Activated CD4-positive, alpha-beta memory T cell treated with anti-CD3 and anti-CD28 coated beads, Interleukin-2, amount 10 ng/mL, durations not matched to agents 7 days and 5 days (primary cell): ENCODE measurements around the gene GNG2. TPM values are rescaled to one million over a fixed set of nuclear protein-coding genes. Genes with fewer than 3 reads are reported as not detected.

Experiments used
- CTCF ChIA-PET: fragments of 350-600 bp; sonication (Branson Sonifier 250); formaldehyde crosslinking; loops from one replicate; lab custom pipeline; 2021; ENCODE audit warnings: antibody characterized with exemption, inconsistent platforms; lab: Charles Lee
- POLR2A ChIA-PET: fragments of 350-600 bp; sonication (Branson Sonifier 250); formaldehyde crosslinking; loops from one replicate; lab custom pipeline; 2021; ENCODE audit warnings: antibody characterized with exemption; lab: Charles Lee
- DNase-seq: peaks from one replicate; pipeline ENCODE4 v3.0.0-alpha.2; 2020
- H3K27ac Mint-ChIP-seq: one replicate; pipeline ENCODE4 v1.8.0; 2021; ENCODE audit warnings: mild to moderate bottlenecking, mixed read lengths
- H3K27me3 Mint-ChIP-seq: one replicate; pipeline ENCODE4 v1.8.0; 2021; ENCODE audit warnings: mixed read lengths
- H3K36me3 Mint-ChIP-seq: one replicate; pipeline ENCODE4 v1.8.0; 2021; ENCODE audit warnings: low read depth, mixed read lengths
- H3K4me1 Mint-ChIP-seq: one replicate; pipeline ENCODE4 v1.8.0; 2021; ENCODE audit warnings: mixed read lengths
- H3K4me3 Mint-ChIP-seq: one replicate; pipeline ENCODE4 v1.8.0; 2021; ENCODE audit warnings: mild to moderate bottlenecking, mixed read lengths
- H3K9me3 Mint-ChIP-seq: one replicate; pipeline ENCODE4 v1.8.0; 2021; ENCODE audit warnings: mixed read lengths
- total RNA-seq, 2 experiments: library from RNA; stranded (reverse); gene quantifications; one replicate each; pipeline ENCODE4 v1.2.3, GENCODE V29; 2021

GNG2 gene
- total RNA-seq, 2 experiments from 2014 or later, result 296 to 304 TPM

GRCh38 chr14:51836417-51836816 lies 24.0 kb upstream of the GNG2 start:
- H3K27me3 Mint-ChIP-seq, result no peaks in the 10 kb centered on the region
- no peaks in the 10 kb centered on the region for H3K9me3 Mint-ChIP-seq
- no peaks in the 10 kb centered on the region for H3K4me1 Mint-ChIP-seq
- H3K36me3 Mint-ChIP-seq, result no peaks in the 10 kb centered on the region
- CTCF ChIA-PET, result no interaction called here
- POLR2A ChIA-PET, result no interaction called here
- DNase-seq, result no peak
- H3K27ac Mint-ChIP-seq, result no peak overlapping the region
- H3K4me3 Mint-ChIP-seq, result no peak overlapping the region

- H3K36me3 Mint-ChIP-seq, result peaks cover 19% of the 10 kb centered on the region
- CTCF ChIA-PET, result no interaction called here
- POLR2A ChIA-PET, result interaction anchor here (9.8 kb wide), 1 partner anchor 19 kb away, joined by 407 read pairs; the partner anchor contains the start of gene GNG2
- peaks cover 52% of the 10 kb centered on the region for H3K4me1 Mint-ChIP-seq
- peaks cover 8% of the 10 kb centered on the region for H3K9me3 Mint-ChIP-seq
- H3K4me3 Mint-ChIP-seq, result no peak overlapping the region
- H3K27ac Mint-ChIP-seq, result peak overlapping the region; percentile 21
- no peaks in the 10 kb centered on the region for H3K27me3 Mint-ChIP-seq
- no peak for DNase-seq
These were observed 16.1 kb upstream of the GNG2 start for GRCh38 chr14:51844081-51844881.

GRCh38 chr14:51845811-51846210 lies 14.6 kb upstream of the GNG2 start:
- no peak for DNase-seq
- CTCF ChIA-PET, result interaction anchor here (1.5 to 2.7 kb wide), 2 partner anchors 16 to 17 kb away, joined by 4 to 43 read pairs; partner anchors contain the start of gene GNG2
- POLR2A ChIA-PET, result interaction anchor here (1.2 to 9.8 kb wide), 6 partner anchors 17 to 133 kb away, joined by 3 to 407 read pairs (median 24); partner anchors contain the start of gene GNG2
- Mint-ChIP-seq H3K27me3 (no peaks in the 10 kb centered on the region), H3K4me1 (peaks cover 65% of the 10 kb centered on the region), H3K9me3 (peaks cover 17% of the 10 kb centered on the region), H3K36me3 (peaks cover 29% of the 10 kb centered on the region), H3K4me3 (peak overlapping the region; percentile 59), H3K27ac (peak overlapping the region; percentile 74)

GRCh38 chr14:51846631-51847488 lies 13.6 kb upstream of the GNG2 start:
- Mint-ChIP-seq H3K27ac (peak overlapping the region; percentile 98), H3K36me3 (peaks cover 36% of the 10 kb centered on the region), H3K4me3 (peak overlapping the region; percentile 75), H3K9me3 (peaks cover 18% of the 10 kb centered on the region), H3K4me1 (peaks cover 74% of the 10 kb centered on the region), H3K27me3 (no peaks in the 10 kb centered on the region)
- ChIA-PET CTCF (interaction anchor here (0.9 to 2.7 kb wide), 6 partner anchors 15 to 132 kb away, joined by 3 to 43 read pairs (median 4); partner anchors contain the start of gene GNG2), POLR2A (interaction anchor here (0.7 to 9.8 kb wide), 17 partner anchors 9 to 607 kb away, joined by 3 to 407 read pairs (median 4); partner anchors contain the start of genes GNG2, PTGER2 and TMX1)
- peak; percentile 91 for DNase-seq

- no peaks in the 10 kb centered on the region for H3K27me3 Mint-ChIP-seq
- peak overlapping the region; percentile 98 for H3K27ac Mint-ChIP-seq
- ChIA-PET CTCF (interaction anchor here (0.9 to 2.7 kb wide), 5 partner anchors 14 to 131 kb away, joined by 3 to 43 read pairs (median 5); partner anchors contain the start of gene GNG2), POLR2A (interaction anchor here (0.7 to 9.8 kb wide), 13 partner anchors 9 to 504 kb away, joined by 3 to 407 read pairs (median 5); partner anchors contain the start of gene GNG2)
- peaks cover 80% of the 10 kb centered on the region for H3K4me1 Mint-ChIP-seq
- H3K9me3 Mint-ChIP-seq, result peaks cover 21% of the 10 kb centered on the region
- H3K36me3 Mint-ChIP-seq, result peaks cover 41% of the 10 kb centered on the region
- no peak for DNase-seq
- peak overlapping the region; percentile 75 for H3K4me3 Mint-ChIP-seq
These were observed 13.0 kb upstream of the GNG2 start for GRCh38 chr14:51847489-51847796.

- ChIA-PET POLR2A (interaction anchor here (0.9 to 9.8 kb wide), 7 partner anchors 15 to 503 kb away, joined by 3 to 407 read pairs (median 16); partner anchors contain the start of gene GNG2), CTCF (interaction anchor here (2.7 kb wide), 1 partner anchor 14 kb away, joined by 43 read pairs; the partner anchor contains the start of gene GNG2)
- Mint-ChIP-seq H3K27me3 (no peaks in the 10 kb centered on the region), H3K27ac (peak overlapping the region; percentile 98), H3K4me3 (peak overlapping the region; percentile 16), H3K36me3 (peaks cover 41% of the 10 kb centered on the region), H3K9me3 (peaks cover 21% of the 10 kb centered on the region), H3K4me1 (peaks cover 87% of the 10 kb centered on the region)
- DNase-seq, result no peak
These were observed 12.3 kb upstream of the GNG2 start for GRCh38 chr14:51848120-51848519.

- peak; percentile 63 for DNase-seq
- peaks cover 80% of the 10 kb centered on the region for H3K4me1 Mint-ChIP-seq
- ChIA-PET POLR2A (interaction anchor here (0.6 to 9.8 kb wide), 4 partner anchors 14 to 753 kb away, joined by 3 to 407 read pairs (median 3); partner anchors contain the start of gene GNG2), CTCF (interaction anchor here (1.2 kb wide), 1 partner anchor 197 kb away, joined by 3 read pairs; no protein-coding TSS in a partner anchor)
- H3K36me3 Mint-ChIP-seq, result peaks cover 39% of the 10 kb centered on the region
- no peak overlapping the region for H3K4me3 Mint-ChIP-seq
- peak overlapping the region; percentile 98 for H3K27ac Mint-ChIP-seq
- H3K27me3 Mint-ChIP-seq, result no peaks in the 10 kb centered on the region
- H3K9me3 Mint-ChIP-seq, result peaks cover 21% of the 10 kb centered on the region
These were observed 11.3 kb upstream of the GNG2 start for GRCh38 chr14:51849097-51849496.

GRCh38 chr14:51850651-51851050 lies 9.8 kb upstream of the GNG2 start:
- ChIA-PET CTCF (interaction anchor here (0.5 to 1.9 kb wide), 2 partner anchors 10 to 1938 kb away, joined by 4 read pairs; partner anchors contain the start of gene GNG2), POLR2A (interaction anchor here (1.4 to 9.8 kb wide), 2 partner anchors 12 to 140 kb away, joined by 3 to 407 read pairs; partner anchors contain the start of gene GNG2)
- no peak overlapping the region for H3K4me3 Mint-ChIP-seq
- peaks cover 24% of the 10 kb centered on the region for H3K9me3 Mint-ChIP-seq
- peaks cover 46% of the 10 kb centered on the region for H3K36me3 Mint-ChIP-seq
- no peak for DNase-seq
- no peak overlapping the region for H3K27ac Mint-ChIP-seq
- no peaks in the 10 kb centered on the region for H3K27me3 Mint-ChIP-seq
- peaks cover 70% of the 10 kb centered on the region for H3K4me1 Mint-ChIP-seq

GRCh38 chr14:51852541-51852940 lies 7.9 kb upstream of the GNG2 start:
- no peak for DNase-seq
- POLR2A ChIA-PET, result interaction anchor here (1.4 to 9.8 kb wide), 2 partner anchors 10 to 21 kb away, joined by 6 to 407 read pairs; partner anchors contain the start of gene GNG2

GRCh38 chr14:51855234-51855633 lies 5.2 kb upstream of the GNG2 start:
- ChIA-PET CTCF (interaction anchor here (1.2 kb wide), 1 partner anchor 11 kb away, joined by 3 read pairs; no protein-coding TSS in a partner anchor), POLR2A (interaction anchor here (0.8 kb wide), 1 partner anchor 108 kb away, joined by 3 read pairs; no protein-coding TSS in a partner anchor)
- Mint-ChIP-seq H3K36me3 (peaks cover 34% of the 10 kb centered on the region), H3K27me3 (no peaks in the 10 kb centered on the region), H3K4me1 (peaks cover 61% of the 10 kb centered on the region), H3K27ac (no peak overlapping the region), H3K4me3 (no peak overlapping the region), H3K9me3 (peaks cover 26% of the 10 kb centered on the region)
- no peak for DNase-seq

More at GRCh38 chr14:51852541-51852940, 7.9 kb upstream of the GNG2 start:
- Mint-ChIP-seq H3K4me1 (peaks cover 62% of the 10 kb centered on the region), H3K27ac (no peak overlapping the region), H3K4me3 (no peak overlapping the region), H3K9me3 (peaks cover 35% of the 10 kb centered on the region), H3K36me3 (peaks cover 54% of the 10 kb centered on the region), H3K27me3 (no peaks in the 10 kb centered on the region)
- CTCF ChIA-PET, result interaction anchor here (1.2 kb wide), 1 partner anchor 8 kb away, joined by 3 read pairs; the partner anchor contains the start of gene GNG2

- POLR2A ChIA-PET, result no interaction called here
- Mint-ChIP-seq H3K27ac (no peak overlapping the region), H3K4me3 (no peak overlapping the region), H3K27me3 (no peaks in the 10 kb centered on the region), H3K4me1 (peaks cover 48% of the 10 kb centered on the region), H3K9me3 (peaks cover 20% of the 10 kb centered on the region), H3K36me3 (peaks cover 36% of the 10 kb centered on the region)
- DNase-seq, result no peak
- CTCF ChIA-PET, result no interaction called here
These were observed 3.6 kb upstream of the GNG2 start for GRCh38 chr14:51856792-51857296.
